Loucy (cell line): ENCODE measurements around the gene FMO3.

Experiments
- H2AFZ ChIP-seq: fragments of 200-600 bp; sonication (generic); 2 replicates; pipeline ENCODE4 v1.6.0; 2016; ENCODE audit warnings: antibody characterized with exemption, mild to moderate bottlenecking, low read length, moderate library complexity
- H3F3A ChIP-seq: fragments of 200-600 bp; 2 replicates; pipeline ENCODE4 v1.6.0; 2016; ENCODE audit warnings: antibody characterized with exemption, low read depth, mild to moderate bottlenecking
- H3K27me3 ChIP-seq: fragments of 200-600 bp; sonication (generic); 2 replicates; pipeline ENCODE4 v1.6.1; 2014; ENCODE audit warnings: low read length, mild to moderate bottlenecking; ENCODE audit not compliant: insufficient read depth, poor library complexity, severe bottlenecking
- H3K36me3 ChIP-seq: fragments of 200-600 bp; sonication (generic); 2 replicates; pipeline ENCODE4 v1.6.1; 2016; ENCODE audit warnings: low read length; ENCODE audit not compliant: insufficient read depth
- H3K4me1 ChIP-seq: fragments of 200-600 bp; sonication (generic); 2 replicates; pipeline ENCODE4 v1.5.1; 2014; ENCODE audit warnings: low read length, mild to moderate bottlenecking; ENCODE audit not compliant: insufficient read depth, poor library complexity, severe bottlenecking
- H3K4me2 ChIP-seq: fragments of 200-600 bp; sonication (generic); 2 replicates; pipeline ENCODE4 v1.6.0; 2014; ENCODE audit warnings: antibody characterized with exemption, low read length, low read depth, mild to moderate bottlenecking; ENCODE audit not compliant: poor library complexity, severe bottlenecking
- H3K4me3 ChIP-seq: fragments of 200-600 bp; sonication (generic); 2 replicates; pipeline ENCODE4 v1.5.1; 2014; ENCODE audit warnings: low read length, mild to moderate bottlenecking, mixed read lengths; ENCODE audit not compliant: poor library complexity, severe bottlenecking
- H3K79me2 ChIP-seq: fragments of 200-600 bp; sonication (generic); 2 replicates; pipeline ENCODE4 v1.6.1; 2014; ENCODE audit warnings: low read length; ENCODE audit not compliant: insufficient read depth
- H3K9ac ChIP-seq: fragments of 200-600 bp; sonication (generic); 2 replicates; pipeline ENCODE4 v1.6.0; 2014; ENCODE audit warnings: mild to moderate bottlenecking, low read depth, low read length, moderate library complexity; ENCODE audit not compliant: poor library complexity, severe bottlenecking
- H3K9me2 ChIP-seq: fragments of 200-600 bp; sonication (generic); replicated peaks from 2 replicates; pipeline ENCODE4 v1.6.1; 2016; ENCODE audit warnings: low read depth, low read length, mixed read lengths
- H3K9me3 ChIP-seq: fragments of 200-600 bp; sonication (generic); 2 replicates; pipeline ENCODE4 v1.6.1; 2014; ENCODE audit warnings: mild to moderate bottlenecking, antibody characterized with exemption, low read length, low read depth; ENCODE audit not compliant: insufficient read depth
- H4K20me1 ChIP-seq: fragments of 200-600 bp; sonication (generic); 2 replicates; pipeline ENCODE4 v1.6.0; 2014; ENCODE audit warnings: antibody characterized with exemption, low read length, mild to moderate bottlenecking; ENCODE audit not compliant: insufficient read depth, poor library complexity, severe bottlenecking
- CTCF ChIP-seq: fragments of 200-600 bp; sonication (generic); conservative IDR thresholded peaks from 2 replicates; pipeline ENCODE4 v1.5.1; 2014; ENCODE audit warnings: mild to moderate bottlenecking, antibody characterized with exemption, low read length
- EZH2phosphoT487 ChIP-seq: fragments of 200-600 bp; IDR thresholded peaks from 2 replicates; pipeline ENCODE4 v1.6.1; 2018; ENCODE audit warnings: antibody characterized with exemption, mild to moderate bottlenecking, moderate library complexity, borderline replicate concordance

FMO3 gene

GRCh38 chr1:171166361-171166760, 75.7 kb downstream of the FMO3 start:
- H3K36me3 ChIP-seq, result no peaks in the 10 kb centered on the region
- H3K27me3 ChIP-seq, result no peaks in the 10 kb centered on the region

More at GRCh38 chr1:171166361-171166760, 75.7 kb downstream of the FMO3 start:
- no peak overlapping the region for H3K9ac ChIP-seq
- H3K9me2 ChIP-seq, result no peaks in the 10 kb centered on the region
- no peak for TF ChIP-seq CTCF
- no peak for TF ChIP-seq EZH2phosphoT487
- no peaks in the 10 kb centered on the region for H3K79me2 ChIP-seq
- no peaks in the 10 kb centered on the region for H3K4me1 ChIP-seq
- no peak overlapping the region for H3K4me3 ChIP-seq
- H3K4me2 ChIP-seq, result no peak overlapping the region
- no peaks in the 10 kb centered on the region for H4K20me1 ChIP-seq
- H3F3A ChIP-seq, result no peaks in the 10 kb centered on the region
- no peak overlapping the region for H2AFZ ChIP-seq
- H3K9me3 ChIP-seq, result no peaks in the 10 kb centered on the region
